Measurements from ENCODE around the gene ATF6B. TPM values are rescaled to one million over a fixed set of nuclear protein-coding genes. Genes with fewer than 3 reads are reported as not detected.

ATF6B gene
- total and polyA plus RNA-seq, 5 donors from 2014 or later = 20.0 to 117 (median 25.9) TPM

DNA sequence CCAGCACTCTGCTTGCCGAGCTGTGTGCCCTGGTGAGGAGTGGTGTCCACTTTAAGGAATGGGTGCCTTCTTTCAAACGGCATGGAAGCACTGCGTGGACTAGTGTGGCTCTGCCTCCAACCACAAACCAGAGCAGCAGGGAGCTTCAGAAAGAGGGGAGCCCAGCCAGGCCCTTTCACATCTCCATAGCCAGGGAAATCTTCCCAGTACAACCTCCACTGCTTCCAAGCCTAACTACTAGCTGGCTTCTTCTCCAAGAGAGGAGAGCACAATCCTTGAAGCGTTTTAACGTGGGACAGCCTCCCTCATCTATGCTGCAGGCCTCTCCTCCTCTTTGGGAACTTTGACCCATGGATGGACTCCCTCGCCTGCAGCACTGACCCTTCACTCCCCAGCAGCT, 45.6 kb downstream of the ATF6B start:
- H3K9me3 ChIP-seq (ENCODE audit: control insufficient read depth in 2 of 2, low read length in 2 of 2) = no peaks in the 10 kb centered on the region
- H3K9me3 Mint-ChIP-seq = peaks cover 0 to 2% (median 0%) of the 10 kb centered on the region in 7 donors
- no peak for DNase-seq
- no peaks in the 10 kb centered on the region for H3K36me3 ChIP-seq (ENCODE audit: control insufficient read depth, insufficient read depth, low read length)
- H3K4me3 Mint-ChIP-seq = no peak overlapping the region
- no peaks in the 10 kb centered on the region for H3K27me3 ChIP-seq (ENCODE audit: control insufficient read depth, insufficient read depth, low read length)
- H3K27me3 Mint-ChIP-seq = peaks cover 21% of the 10 kb centered on the region
- no peak overlapping the region for H3K27ac ChIP-seq (ENCODE audit: insufficient read depth, low read length, poor library complexity, severe bottlenecking)
- peaks cover 4% of the 10 kb centered on the region for H3K4me1 ChIP-seq (ENCODE audit: control insufficient read depth, insufficient read depth, low read length, poor library complexity, severe bottlenecking)
- H3K27ac Mint-ChIP-seq = no peak overlapping the region
- no peak for ATAC-seq (ENCODE audit: low read depth in 2 of 2)
- peaks cover 0 to 5% (median 2%) of the 10 kb centered on the region in 4 donors for H3K4me1 Mint-ChIP-seq
- H3K4me3 ChIP-seq (ENCODE audit: low read depth, low read length) = no peak overlapping the region
- H3K36me3 Mint-ChIP-seq = peaks cover 14% of the 10 kb centered on the region

DNA sequence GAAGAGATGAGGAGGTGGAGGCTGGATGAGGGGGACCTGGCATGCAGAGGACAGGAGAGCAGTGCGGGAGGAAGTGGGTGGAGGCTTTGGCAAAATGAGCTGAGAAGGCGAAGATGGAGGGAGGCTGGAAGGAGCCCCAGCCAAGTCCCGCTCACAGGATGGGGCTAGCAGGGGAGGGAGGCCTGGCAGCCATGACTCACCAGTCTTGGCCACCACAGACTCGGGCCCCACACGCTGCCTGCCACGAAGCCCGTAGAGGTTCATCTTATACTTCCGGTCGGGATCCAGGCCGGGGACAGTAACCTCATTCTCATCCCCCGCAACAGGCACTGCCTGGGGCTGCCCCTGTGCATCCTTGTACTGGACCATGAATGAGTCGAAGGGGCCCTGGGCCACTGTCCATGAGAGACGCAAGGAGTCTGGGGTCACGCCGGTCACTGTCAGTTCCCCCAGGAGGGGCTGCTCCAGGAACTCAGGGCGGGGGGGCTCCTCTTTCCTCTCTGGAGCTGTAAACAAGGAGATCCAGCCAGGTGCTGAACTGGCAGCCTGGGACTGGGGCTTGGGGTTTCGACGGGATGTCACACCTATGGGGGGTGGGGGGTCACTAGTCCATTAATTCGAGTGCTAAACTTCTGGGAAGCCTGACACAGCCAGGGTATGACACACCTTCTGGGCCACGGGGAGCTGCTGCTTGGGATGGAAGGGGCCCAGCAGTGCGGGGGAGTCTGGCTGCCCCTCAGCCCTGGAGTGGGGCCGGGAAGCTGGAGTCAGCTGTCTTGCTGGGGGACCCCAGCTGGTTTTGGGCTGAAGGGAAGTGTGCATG, 46.7 kb downstream of the ATF6B start:
- ATAC-seq (ENCODE audit: low read depth in 2 of 2) = no peak
- no peaks in the 10 kb centered on the region for H3K27me3 ChIP-seq (ENCODE audit: control insufficient read depth, insufficient read depth, low read length)
- no peak overlapping the region for H3K4me3 ChIP-seq (ENCODE audit: low read depth, low read length)
- no peak for DNase-seq
- H3K4me3 Mint-ChIP-seq = no peak overlapping the region
- no peak overlapping the region for H3K27ac Mint-ChIP-seq
- no peaks in the 10 kb centered on the region for H3K9me3 ChIP-seq (ENCODE audit: control insufficient read depth in 2 of 2, low read length in 2 of 2)
- H3K27me3 Mint-ChIP-seq = peaks cover 15% of the 10 kb centered on the region
- peaks cover 0 to 2% (median 0%) of the 10 kb centered on the region in 7 donors for H3K9me3 Mint-ChIP-seq
- H3K27ac ChIP-seq (ENCODE audit: insufficient read depth, low read length, poor library complexity, severe bottlenecking) = no peak overlapping the region
- no peaks in the 10 kb centered on the region for H3K36me3 ChIP-seq (ENCODE audit: control insufficient read depth, insufficient read depth, low read length)
- no peaks in the 10 kb centered on the region for H3K4me1 ChIP-seq (ENCODE audit: control insufficient read depth, insufficient read depth, low read length, poor library complexity, severe bottlenecking)
- H3K4me1 Mint-ChIP-seq = peaks cover 0 to 5% (median under 1%) of the 10 kb centered on the region in 4 donors
- H3K36me3 Mint-ChIP-seq = peaks cover 14% of the 10 kb centered on the region

DNA sequence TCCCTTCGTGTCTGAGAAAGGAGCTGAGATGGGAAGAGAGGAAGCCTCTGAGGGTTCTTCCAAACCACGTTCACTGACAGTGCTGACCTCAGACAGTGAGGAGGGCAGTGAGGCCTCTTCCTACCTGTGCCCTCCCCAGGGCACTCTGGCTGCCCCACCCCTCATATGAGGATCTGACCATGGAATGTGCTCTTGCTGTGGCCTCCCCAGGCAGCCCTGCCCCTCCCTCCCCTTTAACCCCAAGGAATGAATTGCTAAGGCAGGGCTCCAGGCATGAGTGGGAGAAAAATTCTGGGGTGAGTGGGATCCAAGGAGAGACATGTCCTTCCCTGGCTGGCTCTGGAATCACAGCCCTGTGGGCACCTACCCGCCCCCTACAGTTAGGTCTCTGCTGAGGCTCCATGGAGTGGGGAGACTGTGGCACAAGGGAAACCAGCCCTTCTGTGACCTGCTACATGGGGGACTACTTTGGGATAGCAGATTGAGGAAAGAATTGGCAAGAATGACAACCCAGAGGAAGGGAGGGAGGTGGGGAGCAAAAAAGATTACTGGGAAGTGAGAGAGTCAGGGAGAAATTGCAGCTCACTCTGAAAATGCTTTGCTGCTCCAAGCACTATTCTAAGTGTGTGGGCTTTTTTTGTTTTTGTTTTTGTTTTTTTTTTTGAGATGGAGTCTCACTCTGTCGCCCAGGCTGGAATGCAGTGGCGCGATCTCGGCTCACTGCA, 48.3 kb downstream of the ATF6B start:
- Histone ChIP-seq H3K27ac (ENCODE audit: insufficient read depth, low read length, poor library complexity, severe bottlenecking) (no peak overlapping the region), H3K36me3 (ENCODE audit: control insufficient read depth, insufficient read depth, low read length) (no peaks in the 10 kb centered on the region), H3K4me3 (ENCODE audit: low read depth, low read length) (no peak overlapping the region), H3K27me3 (ENCODE audit: control insufficient read depth, insufficient read depth, low read length) (no peaks in the 10 kb centered on the region), H3K9me3 (ENCODE audit: control insufficient read depth in 2 of 2, low read length in 2 of 2) (no peaks in the 10 kb centered on the region), H3K4me1 (ENCODE audit: control insufficient read depth, insufficient read depth, low read length, poor library complexity, severe bottlenecking) (no peaks in the 10 kb centered on the region)
- ATAC-seq (ENCODE audit: low read depth in 2 of 2) (no peak), DNase-seq (no peak)
- Mint-ChIP-seq H3K4me1 (peaks cover 0 to 5% (median 0%) of the 10 kb centered on the region in 4 donors), H3K27me3 (no peaks in the 10 kb centered on the region), H3K36me3 (peaks cover 14% of the 10 kb centered on the region), H3K9me3 (peaks cover 0 to 2% (median 0%) of the 10 kb centered on the region in 7 donors), H3K4me3 (no peak overlapping the region), H3K27ac (no peak overlapping the region)

DNA sequence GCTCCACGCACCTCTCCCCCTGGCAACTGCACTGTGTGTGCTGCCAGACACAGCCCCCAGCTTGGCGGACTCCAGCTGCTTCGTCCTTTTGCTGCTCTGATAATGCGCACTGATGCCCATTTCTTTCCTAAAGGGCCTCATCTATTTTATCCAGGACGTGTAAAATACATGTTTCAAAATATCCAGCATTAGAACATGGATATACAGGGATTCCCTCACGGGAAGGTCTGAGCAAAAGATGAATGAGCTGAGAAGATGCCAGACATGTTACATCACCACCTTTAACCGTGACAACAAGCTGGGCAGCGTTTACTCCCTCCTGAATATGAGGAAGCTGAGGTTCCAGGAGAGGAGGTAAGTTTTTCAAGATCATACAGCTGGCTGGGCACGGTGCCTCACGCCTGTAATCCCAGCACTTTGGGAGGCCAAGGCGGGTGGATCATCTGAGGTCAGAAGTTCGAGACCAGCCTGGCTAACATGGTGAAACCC, 51.7 kb downstream of the ATF6B start:
- ATAC-seq (ENCODE audit: low read depth in 2 of 2) = no peak
- Mint-ChIP-seq H3K36me3 (peaks cover 10% of the 10 kb centered on the region), H3K27me3 (no peaks in the 10 kb centered on the region), H3K27ac (no peak overlapping the region), H3K9me3 (no peaks in the 10 kb centered on the region), H3K4me1 (peaks cover 0 to 5% (median 0%) of the 10 kb centered on the region in 4 donors), H3K4me3 (no peak overlapping the region)
- H3K27ac ChIP-seq (ENCODE audit: insufficient read depth, low read length, poor library complexity, severe bottlenecking) = no peak overlapping the region
- no peaks in the 10 kb centered on the region for H3K9me3 ChIP-seq (ENCODE audit: control insufficient read depth in 2 of 2, low read length in 2 of 2)
- DNase-seq = no peak
- no peak overlapping the region for H3K4me3 ChIP-seq (ENCODE audit: low read depth, low read length)
- no peaks in the 10 kb centered on the region for H3K4me1 ChIP-seq (ENCODE audit: control insufficient read depth, insufficient read depth, low read length, poor library complexity, severe bottlenecking)
- H3K36me3 ChIP-seq (ENCODE audit: control insufficient read depth, insufficient read depth, low read length) = no peaks in the 10 kb centered on the region
- no peaks in the 10 kb centered on the region for H3K27me3 ChIP-seq (ENCODE audit: control insufficient read depth, insufficient read depth, low read length)

- H3K27me3 Mint-ChIP-seq = no peaks in the 10 kb centered on the region
- no peak overlapping the region for H3K4me3 ChIP-seq (ENCODE audit: low read depth, low read length)
- H3K4me1 ChIP-seq (ENCODE audit: control insufficient read depth, insufficient read depth, low read length, poor library complexity, severe bottlenecking) = no peaks in the 10 kb centered on the region
- H3K36me3 ChIP-seq (ENCODE audit: control insufficient read depth, insufficient read depth, low read length) = no peaks in the 10 kb centered on the region
- ATAC-seq (ENCODE audit: low read depth in 2 of 2) (no peak), DNase-seq (no peak)
- no peaks in the 10 kb centered on the region for H3K9me3 ChIP-seq (ENCODE audit: control insufficient read depth in 2 of 2, low read length in 2 of 2)
- H3K27ac ChIP-seq (ENCODE audit: insufficient read depth, low read length, poor library complexity, severe bottlenecking) = no peak overlapping the region
- no peaks in the 10 kb centered on the region for H3K27me3 ChIP-seq (ENCODE audit: control insufficient read depth, insufficient read depth, low read length)
- peaks cover 0 to 5% (median 0%) of the 10 kb centered on the region in 4 donors for H3K4me1 Mint-ChIP-seq
- no peak overlapping the region for H3K4me3 Mint-ChIP-seq
- no peaks in the 10 kb centered on the region for H3K9me3 Mint-ChIP-seq
- H3K27ac Mint-ChIP-seq = no peak overlapping the region
- H3K36me3 Mint-ChIP-seq = peaks cover 8% of the 10 kb centered on the region
Measured at GRCh38 chr6:32075781-32076180, 52.3 kb downstream of the ATF6B start.

GRCh38 chr6:32074996-32075532, 53.0 kb downstream of the ATF6B start:
- Mint-ChIP-seq H3K27me3 (no peaks in the 10 kb centered on the region), H3K27ac (no peak overlapping the region), H3K36me3 (peaks cover 5% of the 10 kb centered on the region), H3K9me3 (no peaks in the 10 kb centered on the region), H3K4me1 (peaks cover 0 to 5% (median 0%) of the 10 kb centered on the region in 4 donors), H3K4me3 (no peak overlapping the region)
- Histone ChIP-seq H3K27me3 (ENCODE audit: control insufficient read depth, insufficient read depth, low read length) (no peaks in the 10 kb centered on the region), H3K9me3 (ENCODE audit: control insufficient read depth in 2 of 2, low read length in 2 of 2) (no peaks in the 10 kb centered on the region), H3K27ac (ENCODE audit: insufficient read depth, low read length, poor library complexity, severe bottlenecking) (no peak overlapping the region), H3K36me3 (ENCODE audit: control insufficient read depth, insufficient read depth, low read length) (no peaks in the 10 kb centered on the region), H3K4me3 (ENCODE audit: low read depth, low read length) (no peak overlapping the region), H3K4me1 (ENCODE audit: control insufficient read depth, insufficient read depth, low read length, poor library complexity, severe bottlenecking) (no peaks in the 10 kb centered on the region)
- no peak for ATAC-seq (ENCODE audit: low read depth in 2 of 2)
- DNase-seq = no peak

- H3K27ac Mint-ChIP-seq = no peak overlapping the region
- no peak for DNase-seq
- no peak for ATAC-seq (ENCODE audit: low read depth in 2 of 2)
Measured at GRCh38 chr6:32073613-32074012, 54.4 kb downstream of the ATF6B start.

More at GRCh38 chr6:32073613-32074012, 54.4 kb downstream of the ATF6B start:
- H3K4me3 ChIP-seq (ENCODE audit: low read depth, low read length) = no peak overlapping the region
- no peaks in the 10 kb centered on the region for H3K27me3 ChIP-seq (ENCODE audit: control insufficient read depth, insufficient read depth, low read length)
- no peaks in the 10 kb centered on the region for H3K9me3 Mint-ChIP-seq
- H3K27ac ChIP-seq (ENCODE audit: insufficient read depth, low read length, poor library complexity, severe bottlenecking) = no peak overlapping the region
- no peaks in the 10 kb centered on the region for H3K9me3 ChIP-seq (ENCODE audit: control insufficient read depth in 2 of 2, low read length in 2 of 2)
- H3K36me3 ChIP-seq (ENCODE audit: control insufficient read depth, insufficient read depth, low read length) = no peaks in the 10 kb centered on the region
- no peaks in the 10 kb centered on the region for H3K4me1 ChIP-seq (ENCODE audit: control insufficient read depth, insufficient read depth, low read length, poor library complexity, severe bottlenecking)
- H3K4me3 Mint-ChIP-seq = no peak overlapping the region
- H3K36me3 Mint-ChIP-seq = peaks cover 7% of the 10 kb centered on the region
- no peaks in the 10 kb centered on the region for H3K27me3 Mint-ChIP-seq
- peaks cover 0 to 5% (median 0%) of the 10 kb centered on the region in 4 donors for H3K4me1 Mint-ChIP-seq
